GM19043 (cell line): Measurements from ENCODE around the gene MYORG.
A peak's percentile ranks its signal among the peaks of the same experiment; 100 is the strongest.

Source experiments
- ATAC-seq: cut with Tn5 transposase; IDR thresholded peaks from one replicate; pipeline ENCODE4 v1.9.1; 2021; ENCODE audit warnings: low read depth; ENCODE audit not compliant: unreplicated experiment

Gene MYORG

DNA sequence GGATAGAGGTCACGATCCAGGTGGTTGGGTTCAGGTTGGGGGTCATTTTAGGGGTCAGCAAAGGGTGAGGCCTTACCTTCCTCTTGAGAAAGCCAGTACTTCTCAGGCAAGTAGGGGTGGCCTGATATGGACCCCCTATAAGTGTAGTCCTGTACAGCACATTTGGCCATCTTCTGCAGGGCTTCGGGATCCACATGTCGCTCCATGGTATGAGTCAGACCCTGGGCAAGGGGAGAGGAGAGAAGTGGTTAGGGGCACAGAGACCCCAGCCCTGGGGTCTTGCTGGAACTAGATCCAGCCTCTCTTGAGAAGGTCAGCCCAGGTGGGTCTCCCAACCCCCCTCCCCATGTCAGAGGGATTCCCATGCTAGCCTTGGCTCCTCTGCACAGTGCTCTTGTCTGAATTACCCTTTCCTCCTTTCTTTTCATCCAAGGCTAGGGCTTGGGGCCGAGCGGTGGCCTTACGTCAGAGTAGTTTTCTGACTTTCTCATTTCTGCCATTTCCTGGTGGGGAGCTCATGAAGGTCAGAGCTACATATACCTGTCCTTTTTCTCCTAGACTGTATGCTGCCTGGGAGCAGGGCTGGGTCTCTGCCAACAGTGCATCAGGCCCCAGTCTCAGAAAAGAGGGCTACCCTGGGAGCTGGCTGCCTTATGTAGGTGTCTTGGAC lies 9.0 kb upstream of the MYORG start:
- ATAC-seq, result no peak

DNA sequence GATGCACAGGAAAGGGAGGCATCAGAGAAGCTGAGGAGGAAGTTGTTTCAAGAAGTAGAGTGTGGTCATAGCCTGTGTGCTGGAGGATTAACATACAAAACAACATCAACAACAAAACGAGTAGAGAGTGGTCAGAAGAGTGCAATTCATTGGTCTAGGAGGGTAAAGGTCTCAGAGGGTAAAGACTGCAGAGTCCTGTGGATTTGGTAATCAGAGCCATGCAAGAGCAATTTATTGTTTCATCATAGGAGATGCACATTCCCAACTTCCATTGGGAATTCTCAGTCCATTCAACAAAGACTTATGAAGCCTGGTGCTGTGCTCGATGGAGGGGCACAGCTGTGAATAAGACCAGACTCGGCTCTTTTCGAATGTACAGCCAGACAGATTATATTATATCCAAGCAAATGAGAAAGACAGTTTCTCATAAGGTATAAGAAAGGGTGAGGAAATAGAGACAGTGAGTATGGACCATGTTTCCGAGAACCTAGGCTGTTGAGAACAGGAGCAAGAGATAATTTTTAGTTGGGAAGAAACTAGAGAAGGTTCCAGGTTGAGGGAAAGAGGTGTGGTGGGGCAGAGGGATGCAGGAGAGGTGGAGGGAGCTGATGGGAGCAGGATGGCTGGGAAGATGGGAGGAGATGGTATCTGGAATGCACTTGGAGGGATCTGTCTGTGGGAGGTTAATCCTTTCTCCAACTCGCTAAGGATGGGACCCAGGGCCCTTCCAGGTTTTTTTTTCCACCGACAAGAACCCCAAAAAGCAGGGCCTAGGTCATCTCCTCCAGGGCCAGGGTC lies 7.9 kb upstream of the MYORG start:
- ATAC-seq, result no peak

GRCh38 chr9:34383904-34384303 lies 7.2 kb upstream of the MYORG start:
- ATAC-seq, result no peak

- ATAC-seq, result no peak
These were observed 6.2 kb upstream of the MYORG start for GRCh38 chr9:34382879-34383278.

- ATAC-seq, result no peak
These were observed 5.4 kb upstream of the MYORG start for GRCh38 chr9:34382054-34382453.

- no peak for ATAC-seq
These were observed 4.6 kb upstream of the MYORG start for GRCh38 chr9:34381323-34381722.

GRCh38 chr9:34380511-34381315 lies 4.0 kb upstream of the MYORG start:
- ATAC-seq, result peak; percentile 35

DNA sequence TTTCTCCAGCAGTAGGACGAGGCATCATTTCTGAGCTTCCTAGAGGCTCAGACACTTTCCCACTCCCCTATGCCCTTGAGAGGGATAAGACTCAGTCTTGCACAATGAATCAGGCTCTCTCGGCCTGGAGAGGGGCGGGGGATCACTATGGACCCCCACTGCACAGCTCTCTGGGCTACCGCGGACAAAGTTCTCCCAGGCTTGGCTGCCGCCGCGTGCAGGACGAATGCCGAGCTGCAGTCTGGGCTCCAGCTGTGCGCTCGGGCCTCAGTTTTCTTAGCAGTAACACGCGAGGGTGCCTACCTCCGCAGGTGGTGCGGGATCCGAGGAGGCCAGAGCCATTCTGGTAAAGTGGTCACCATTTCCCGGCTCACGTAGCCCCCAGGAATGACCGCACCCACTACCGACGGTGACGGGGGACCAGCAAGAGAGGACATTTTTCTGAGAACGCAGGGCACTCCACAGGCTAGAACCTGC lies 3.4 kb upstream of the MYORG start:
- no peak for ATAC-seq

DNA sequence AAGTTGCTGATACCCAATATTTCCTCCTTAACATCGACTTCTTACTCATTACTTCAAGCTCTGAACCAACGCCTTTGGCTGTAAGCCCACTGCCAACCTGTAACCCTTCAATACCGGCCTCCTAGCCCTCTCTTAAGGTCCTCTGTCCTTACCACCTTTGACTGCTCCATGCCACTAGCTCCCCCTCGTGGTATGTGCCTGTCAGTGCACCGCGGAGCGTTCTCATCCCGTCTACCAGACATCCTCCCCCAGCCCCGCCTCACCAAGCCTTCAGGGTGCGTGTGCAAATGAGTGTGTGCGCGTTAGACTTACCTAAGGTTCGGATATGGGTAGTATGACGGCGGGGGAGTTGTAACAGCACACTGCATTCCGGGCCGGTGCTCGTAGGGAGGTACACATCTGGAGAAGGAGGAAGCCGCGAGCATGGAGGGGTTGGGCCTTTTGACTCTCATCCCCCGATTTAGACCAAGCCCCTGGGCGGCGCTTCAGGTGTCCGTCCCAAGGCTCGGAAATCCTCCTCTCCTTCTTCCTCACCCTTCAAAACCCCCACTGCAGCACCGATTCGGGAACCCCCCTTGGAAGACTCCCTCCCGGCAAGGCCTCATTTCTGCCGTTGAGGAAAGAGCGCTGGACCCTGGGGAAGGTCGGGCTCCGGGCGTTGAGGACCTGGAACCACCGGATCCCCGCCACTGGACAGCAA lies 2.8 kb upstream of the MYORG start:
- no peak for ATAC-seq

GRCh38 chr9:34378376-34379060 lies 1.8 kb upstream of the MYORG start:
- ATAC-seq, result no peak

DNA sequence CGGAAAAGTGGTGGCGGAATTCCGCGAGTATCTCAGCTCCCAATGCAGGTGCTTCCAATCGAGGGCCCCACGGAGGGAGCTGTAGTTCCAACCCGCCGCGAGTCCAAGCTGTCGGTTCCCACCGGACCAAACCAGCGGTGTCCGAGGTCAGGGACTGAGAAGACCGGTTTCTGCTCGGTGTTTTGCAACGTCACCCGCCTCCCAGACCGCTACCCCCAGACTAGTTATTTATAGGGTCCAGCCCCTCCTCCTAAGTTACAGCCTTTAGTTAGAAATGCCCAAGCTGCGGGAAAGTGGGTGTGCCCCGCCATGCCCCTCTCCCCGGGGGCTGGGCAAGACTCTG lies 677 bp upstream of the MYORG start:
- no peak for ATAC-seq

DNA sequence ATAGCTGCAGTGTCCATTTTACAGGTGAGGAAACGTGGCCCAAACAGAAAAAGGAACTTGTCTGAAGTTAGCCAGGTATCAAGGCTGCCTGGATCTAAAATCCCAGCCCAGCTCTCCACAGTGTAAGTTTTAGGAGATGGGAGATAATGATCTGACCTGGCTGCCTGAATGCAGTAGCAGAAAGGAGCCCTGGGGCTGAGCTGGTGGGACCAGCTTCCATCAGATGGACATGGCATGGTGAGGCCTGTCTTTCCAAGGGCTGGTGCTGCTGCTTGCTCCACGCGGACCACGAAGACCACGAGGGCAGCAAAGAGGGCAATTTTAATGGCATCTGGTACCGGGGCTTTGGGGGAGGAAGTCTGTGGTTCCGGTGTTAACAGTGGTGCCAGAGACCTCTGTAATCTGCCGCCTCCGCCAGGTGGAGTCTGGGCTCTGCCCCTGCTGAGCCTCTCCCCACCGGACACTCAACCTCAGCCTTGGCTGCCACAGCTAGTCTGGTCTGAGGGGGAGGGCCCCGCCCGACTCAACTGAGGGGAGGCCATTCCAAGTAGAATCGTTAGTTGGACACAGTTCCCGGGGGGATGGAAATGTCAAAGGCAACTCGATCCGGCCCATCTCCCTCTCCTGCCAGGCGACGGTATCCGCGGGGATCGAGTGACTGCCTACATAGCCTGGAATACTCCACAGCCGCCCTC lies 650 bp downstream of the MYORG start:
- ATAC-seq, result no peak

- ATAC-seq, result no peak
These were observed 1.7 kb downstream of the MYORG start for GRCh38 chr9:34374905-34375552.

GRCh38 chr9:34374339-34374738 lies 2.4 kb downstream of the MYORG start:
- no peak for ATAC-seq

- no peak for ATAC-seq
These were observed 2.9 kb downstream of the MYORG start for GRCh38 chr9:34373749-34374148.

GRCh38 chr9:34372467-34373011 lies 4.2 kb downstream of the MYORG start:
- no peak for ATAC-seq

GRCh38 chr9:34371886-34372466 lies 4.7 kb downstream of the MYORG start:
- no peak for ATAC-seq
